Limb (tissue), 2 donors: ENCODE data around the gene TRIM65.
"Not testable (repeated sequence)": the region's sequence is repeated elsewhere in the genome, so short reads cannot be mapped to it uniquely, and the experiment has no call there.

Source experiments
- DNase-seq, 2 donors: peaks; one replicate each; pipeline ENCODE4 v3.0.0-alpha.2; 2016; ENCODE audit errors: extremely low spot score in 2 of 2

TRIM65 gene

GRCh38 chr17:75876190-75876937 is 20.4 kb downstream of the TRIM65 start:
- peak in 1 of 2 donors; percentile 50 for DNase-seq

GRCh38 chr17:75875940-75876189 is 20.9 kb downstream of the TRIM65 start:
- peak in 1 of 2 donors; percentile 43 for DNase-seq

GRCh38 chr17:75875182-75875939 is 21.4 kb downstream of the TRIM65 start:
- DNase-seq: no peak

- DNase-seq: peak in 1 of 2 donors; percentile 29
These were observed 22.2 kb downstream of the TRIM65 start for GRCh38 chr17:75874323-75875181.

GRCh38 chr17:75873587-75874322 is 23.0 kb downstream of the TRIM65 start:
- no peak for DNase-seq

GRCh38 chr17:75872434-75873351 is 24.1 kb downstream of the TRIM65 start:
- peak; percentile 58 to 60 for DNase-seq

- not testable (repeated sequence) for DNase-seq
These were observed 26.5 kb downstream of the TRIM65 start for GRCh38 chr17:75870228-75870627.

- peak in 1 of 2 donors; percentile 60 for DNase-seq
These were observed 27.2 kb downstream of the TRIM65 start for GRCh38 chr17:75869282-75870141.

GRCh38 chr17:75868730-75869281 is 27.9 kb downstream of the TRIM65 start:
- DNase-seq: not testable (repeated sequence)

- DNase-seq: not testable (repeated sequence)
These were observed 31.2 kb downstream of the TRIM65 start for GRCh38 chr17:75865404-75866188.

- not testable (repeated sequence) for DNase-seq
These were observed 31.9 kb downstream of the TRIM65 start for GRCh38 chr17:75864887-75865286.

GRCh38 chr17:75864448-75864871 is 32.3 kb downstream of the TRIM65 start:
- peak; percentile 67 to 81 for DNase-seq

- DNase-seq: no peak
These were observed 34.8 kb downstream of the TRIM65 start for GRCh38 chr17:75861927-75862317.

- DNase-seq: not testable (repeated sequence)
These were observed 37.4 kb downstream of the TRIM65 start for GRCh38 chr17:75859358-75859757.

GRCh38 chr17:75856062-75856756 is 40.5 kb downstream of the TRIM65 start:
- DNase-seq: no peak

- peak; percentile 96 to 100 for DNase-seq
These were observed 41.3 kb downstream of the TRIM65 start, which contains the start of gene WBP2 for GRCh38 chr17:75855310-75856061. WBP2 (minus strand) TSS chr17:75855335; CDS start chr17:75855297, 38 bp downstream.

- DNase-seq: no peak
These were observed 41.9 kb downstream of the TRIM65 start for GRCh38 chr17:75854881-75855309.
